Activated CD4-positive, alpha-beta T cell treated with anti-CD3 and anti-CD28 coated beads, Interleukin-2, amount 10 ng/mL, durations not matched to agents 7 days and 5 days (primary cell): ENCODE data around the gene ZNF217. TPM values are rescaled to one million over a fixed set of nuclear protein-coding genes. Genes with fewer than 3 reads are reported as not detected.
"Not testable (repeated sequence)": the region's sequence is repeated elsewhere in the genome, so short reads cannot be mapped to it uniquely, and the experiment has no call there.

ENCODE experiments used
- CTCF ChIA-PET: fragments of 350-600 bp; sonication (Branson Sonifier 250); formaldehyde crosslinking; loops from one replicate; lab custom pipeline; 2021; ENCODE audit warnings: antibody characterized with exemption; lab: Charles Lee
- POLR2A ChIA-PET: fragments of 350-600 bp; sonication (Branson Sonifier 250); formaldehyde crosslinking; loops from one replicate; lab custom pipeline; 2021; ENCODE audit warnings: antibody characterized with exemption; lab: Charles Lee
- DNase-seq: peaks from one replicate; pipeline ENCODE4 v3.0.0-alpha.2; 2020
- H3K27ac Mint-ChIP-seq: one replicate; pipeline ENCODE4 v1.8.0; 2021; ENCODE audit warnings: mild to moderate bottlenecking, moderate library complexity, mixed read lengths
- H3K27me3 Mint-ChIP-seq: one replicate; pipeline ENCODE4 v1.8.0; 2021; ENCODE audit warnings: mixed read lengths
- H3K36me3 Mint-ChIP-seq: one replicate; pipeline ENCODE4 v1.8.0; 2021; ENCODE audit warnings: low read depth, mixed read lengths
- H3K4me1 Mint-ChIP-seq: one replicate; pipeline ENCODE4 v1.8.0; 2021; ENCODE audit warnings: mixed read lengths
- H3K4me3 Mint-ChIP-seq: one replicate; pipeline ENCODE4 v1.8.0; 2021; ENCODE audit warnings: mild to moderate bottlenecking, moderate library complexity, mixed read lengths
- H3K9me3 Mint-ChIP-seq: one replicate; pipeline ENCODE4 v1.8.0; 2021; ENCODE audit warnings: mixed read lengths
- total RNA-seq, 2 experiments: library from RNA; stranded (reverse); gene quantifications; one replicate each; pipeline ENCODE4 v1.2.3, GENCODE V29; 2021

ZNF217 gene
- total RNA-seq, 2 experiments from 2014 or later, result 97.5 to 99.7 TPM

- no peak overlapping the region for H3K27ac Mint-ChIP-seq
- H3K9me3 Mint-ChIP-seq, result no peaks in the 10 kb centered on the region
- POLR2A ChIA-PET, result no interaction called here
- peaks cover 45% of the 10 kb centered on the region for H3K36me3 Mint-ChIP-seq
- no peak overlapping the region for H3K4me3 Mint-ChIP-seq
- no peaks in the 10 kb centered on the region for H3K27me3 Mint-ChIP-seq
- peaks cover 53% of the 10 kb centered on the region for H3K4me1 Mint-ChIP-seq
- CTCF ChIA-PET, result interaction anchor here (1.1 to 1.4 kb wide), 3 partner anchors 9 to 337 kb away, joined by 3 to 6 read pairs (median 3); no protein-coding TSS in a partner anchor
- DNase-seq, result no peak
Measured at GRCh38 chr20:53602661-53603060, 9.0 kb upstream of the ZNF217 start.

- Mint-ChIP-seq H3K27me3 (no peaks in the 10 kb centered on the region), H3K4me3 (no peak overlapping the region), H3K27ac (no peak overlapping the region), H3K36me3 (peaks cover 52% of the 10 kb centered on the region), H3K9me3 (no peaks in the 10 kb centered on the region), H3K4me1 (peaks cover 72% of the 10 kb centered on the region)
- POLR2A ChIA-PET, result no interaction called here
- no peak for DNase-seq
- CTCF ChIA-PET, result interaction anchor here (1.6 to 2.5 kb wide), 3 partner anchors 8 to 316 kb away, joined by 4 to 7 read pairs (median 4); no protein-coding TSS in a partner anchor
Measured at GRCh38 chr20:53599910-53600632, 6.4 kb upstream of the ZNF217 start.

GRCh38 chr20:53599378-53599777 is 5.7 kb upstream of the ZNF217 start:
- ChIA-PET CTCF (interaction anchor here (1.6 to 2.5 kb wide), 3 partner anchors 9 to 317 kb away, joined by 4 to 7 read pairs (median 4); no protein-coding TSS in a partner anchor), POLR2A (no interaction called here)
- H3K4me3 Mint-ChIP-seq, result no peak overlapping the region
- H3K9me3 Mint-ChIP-seq, result no peaks in the 10 kb centered on the region
- peaks cover 50% of the 10 kb centered on the region for H3K36me3 Mint-ChIP-seq
- no peaks in the 10 kb centered on the region for H3K27me3 Mint-ChIP-seq
- no peak overlapping the region for H3K27ac Mint-ChIP-seq
- H3K4me1 Mint-ChIP-seq, result peaks cover 67% of the 10 kb centered on the region
- no peak for DNase-seq

GRCh38 chr20:53599044-53599362 is 5.4 kb upstream of the ZNF217 start:
- ChIA-PET POLR2A (no interaction called here), CTCF (interaction anchor here (1.6 to 2.5 kb wide), 3 partner anchors 9 to 317 kb away, joined by 4 to 7 read pairs (median 4); no protein-coding TSS in a partner anchor)
- Mint-ChIP-seq H3K36me3 (peaks cover 50% of the 10 kb centered on the region), H3K4me1 (peaks cover 67% of the 10 kb centered on the region), H3K27me3 (no peaks in the 10 kb centered on the region), H3K9me3 (no peaks in the 10 kb centered on the region), H3K27ac (peak overlapping the region; percentile 81), H3K4me3 (no peak overlapping the region)
- DNase-seq, result no peak

- Mint-ChIP-seq H3K27me3 (no peaks in the 10 kb centered on the region), H3K4me3 (peak overlapping the region; percentile 26), H3K27ac (peak overlapping the region; percentile 81), H3K36me3 (peaks cover 47% of the 10 kb centered on the region), H3K4me1 (peaks cover 64% of the 10 kb centered on the region), H3K9me3 (no peaks in the 10 kb centered on the region)
- no peak for DNase-seq
- CTCF ChIA-PET, result interaction anchor here (0.7 to 2.5 kb wide), 5 partner anchors 10 to 318 kb away, joined by 3 to 7 read pairs (median 4); no protein-coding TSS in a partner anchor
- POLR2A ChIA-PET, result no interaction called here
Measured at GRCh38 chr20:53598140-53599043, 4.8 kb upstream of the ZNF217 start.

GRCh38 chr20:53597521-53598120 is 4.0 kb upstream of the ZNF217 start:
- POLR2A ChIA-PET, result no interaction called here

GRCh38 chr20:53597030-53597482 is 3.4 kb upstream of the ZNF217 start:
- Mint-ChIP-seq H3K9me3 (no peaks in the 10 kb centered on the region), H3K4me1 (peaks cover 58% of the 10 kb centered on the region), H3K27me3 (no peaks in the 10 kb centered on the region), H3K27ac (peak overlapping the region; percentile 96), H3K36me3 (peaks cover 43% of the 10 kb centered on the region), H3K4me3 (peak overlapping the region; percentile 74)
- no peak for DNase-seq
- POLR2A ChIA-PET, result no interaction called here
- CTCF ChIA-PET, result interaction anchor here (1.4 to 1.7 kb wide), 3 partner anchors 13 to 26 kb away, joined by 4 to 5 read pairs (median 4); no protein-coding TSS in a partner anchor

More at GRCh38 chr20:53597521-53598120, 4.0 kb upstream of the ZNF217 start:
- peak overlapping the region; percentile 26 for H3K4me3 Mint-ChIP-seq
- peak overlapping the region; percentile 11 for H3K27ac Mint-ChIP-seq
- no peaks in the 10 kb centered on the region for H3K27me3 Mint-ChIP-seq
- CTCF ChIA-PET, result interaction anchor here (0.8 to 1.7 kb wide), 3 partner anchors 12 to 98 kb away, joined by 3 to 5 read pairs (median 4); no protein-coding TSS in a partner anchor
- no peaks in the 10 kb centered on the region for H3K9me3 Mint-ChIP-seq
- peaks cover 45% of the 10 kb centered on the region for H3K36me3 Mint-ChIP-seq
- peaks cover 63% of the 10 kb centered on the region for H3K4me1 Mint-ChIP-seq
- DNase-seq, result no peak

GRCh38 chr20:53596189-53597001 is 2.8 kb upstream of the ZNF217 start:
- Mint-ChIP-seq H3K36me3 (peaks cover 49% of the 10 kb centered on the region), H3K27ac (peak overlapping the region; percentile 96), H3K4me1 (peaks cover 58% of the 10 kb centered on the region), H3K4me3 (peak overlapping the region; percentile 74)
- CTCF ChIA-PET, result interaction anchor here (0.6 to 1.7 kb wide), 4 partner anchors 10 to 27 kb away, joined by 3 to 5 read pairs (median 4); no protein-coding TSS in a partner anchor
- DNase-seq, POLR2A ChIA-PET, H3K27me3 Mint-ChIP-seq, H3K9me3 Mint-ChIP-seq: not testable (repeated sequence)

- H3K27me3 Mint-ChIP-seq, DNase-seq, H3K9me3 Mint-ChIP-seq, POLR2A ChIA-PET: not testable (repeated sequence)
- Mint-ChIP-seq H3K36me3 (peaks cover 49% of the 10 kb centered on the region), H3K27ac (peak overlapping the region; percentile 96), H3K4me1 (peaks cover 54% of the 10 kb centered on the region), H3K4me3 (peak overlapping the region; percentile 74)
- CTCF ChIA-PET, result interaction anchor here (0.9 to 1.4 kb wide), 3 partner anchors 13 to 28 kb away, joined by 4 read pairs; no protein-coding TSS in a partner anchor
Measured at GRCh38 chr20:53595742-53596141, 2.1 kb upstream of the ZNF217 start.

GRCh38 chr20:53595018-53595378 is 1.4 kb upstream of the ZNF217 start:
- ChIA-PET CTCF (interaction anchor here (0.6 to 1.3 kb wide), 5 partner anchors 14 to 321 kb away, joined by 3 to 6 read pairs (median 4); no protein-coding TSS in a partner anchor), POLR2A (interaction anchor here (1.2 to 1.8 kb wide), 2 partner anchors 113 to 159 kb away, joined by 3 to 5 read pairs; no protein-coding TSS in a partner anchor)
- no peaks in the 10 kb centered on the region for H3K9me3 Mint-ChIP-seq
- H3K27ac Mint-ChIP-seq, result peak overlapping the region; percentile 96
- H3K27me3 Mint-ChIP-seq, result no peaks in the 10 kb centered on the region
- H3K36me3 Mint-ChIP-seq, result peaks cover 48% of the 10 kb centered on the region
- DNase-seq, result no peak
- H3K4me1 Mint-ChIP-seq, result peaks cover 51% of the 10 kb centered on the region
- peak overlapping the region; percentile 81 for H3K4me3 Mint-ChIP-seq
